ENCODE data around the gene TLK2.
"Not testable (repeated sequence)": the region's sequence is repeated elsewhere in the genome, so short reads cannot be mapped to it uniquely, and the experiment has no call there.

The TLK2 gene

DNA sequence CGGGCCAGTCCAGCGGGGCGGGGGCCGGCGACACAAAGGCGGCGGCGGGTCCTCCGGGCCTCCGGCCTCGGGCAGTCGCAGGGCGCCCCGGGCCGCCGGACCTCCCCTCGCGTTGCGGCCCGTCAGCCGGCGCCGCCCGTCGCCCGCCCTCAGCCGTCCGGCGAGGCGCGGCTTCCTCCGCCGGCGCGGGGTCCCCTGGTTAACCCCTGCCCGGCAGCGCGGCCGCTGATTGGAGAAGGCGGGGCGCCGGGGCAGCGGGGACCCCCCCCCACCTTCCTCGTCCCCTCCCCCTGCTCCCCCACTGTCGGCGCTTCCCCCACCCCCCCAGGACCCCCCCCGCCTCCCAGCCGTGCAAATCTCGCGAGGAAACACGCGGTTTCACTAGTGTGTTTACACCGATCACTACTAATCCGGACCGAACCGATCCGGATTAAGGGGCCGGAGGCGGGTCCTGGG is at the start of gene TLK2:
Gene TLK2, plus strand, starts transcription at position 402 of the 456 bp plus-strand sequence. CDS start 2,301 bp downstream, outside the sequence.
- DNase-seq (ENCODE audit: low read depth): peak; percentile 59

DNA sequence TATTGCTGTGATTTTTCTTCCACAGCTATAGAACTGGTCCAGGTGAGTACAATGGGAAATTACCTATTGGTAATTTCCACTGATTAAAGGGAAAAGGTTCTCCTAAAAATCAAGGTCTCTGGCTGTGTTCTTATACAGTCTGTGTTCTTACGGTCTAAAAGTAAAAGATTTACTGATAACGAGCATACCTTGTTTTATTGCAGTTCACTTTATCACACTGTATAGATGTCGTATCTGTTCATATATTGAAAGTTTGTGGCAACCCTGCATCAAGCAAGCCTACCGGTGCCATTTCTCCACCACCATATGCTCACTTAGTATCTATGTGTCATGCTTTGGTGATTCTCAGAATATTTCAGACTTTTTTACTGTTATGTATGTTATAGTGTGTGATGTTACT is 43.4 kb upstream of the TLK2 start:
- not testable (repeated sequence) for DNase-seq (ENCODE audit: low read depth)

DNA sequence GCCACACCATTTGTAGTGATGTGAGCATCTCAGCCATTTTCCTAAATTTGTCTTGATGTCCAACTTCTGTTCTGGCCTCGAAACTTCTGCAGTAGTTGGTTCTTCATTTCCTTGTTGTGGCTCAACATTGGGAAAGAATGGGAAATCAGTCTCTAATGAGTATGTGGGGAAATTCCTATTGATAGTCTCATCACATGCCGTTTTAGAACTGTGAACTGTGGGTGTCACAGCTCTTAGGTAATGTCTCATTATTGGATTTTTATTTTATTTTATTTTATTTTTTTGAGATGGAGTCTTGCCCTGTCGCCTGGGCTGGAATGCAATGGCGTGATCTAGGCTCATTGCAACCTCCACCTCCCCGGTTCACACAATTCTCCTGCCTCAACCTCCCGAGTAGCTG is 37.4 kb upstream of the TLK2 start:
- DNase-seq (ENCODE audit: low read depth): not testable (repeated sequence)

- DNase-seq (ENCODE audit: low read depth): no peak
Observed at GRCh38 chr17:62444063-62444462, 34.6 kb upstream of the TLK2 start.

DNA sequence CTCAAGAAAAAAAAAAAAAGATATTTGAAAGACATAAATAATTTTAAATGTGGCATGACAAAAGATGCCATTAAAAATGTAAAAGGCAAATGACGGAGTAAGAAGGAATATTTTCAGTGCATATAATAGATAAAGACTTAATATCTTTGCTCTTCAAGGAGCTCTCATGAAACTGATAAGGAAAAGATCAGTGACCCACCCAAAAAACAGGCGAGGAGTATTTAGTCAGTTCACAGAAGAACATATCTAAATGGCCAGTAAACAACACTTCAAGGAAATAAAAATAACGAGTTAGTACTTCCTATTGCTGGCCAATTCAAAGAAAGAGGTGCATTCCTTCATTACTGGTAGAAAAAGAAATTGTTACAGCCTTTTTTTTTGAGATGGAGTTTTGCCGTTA is 32.8 kb upstream of the TLK2 start:
- DNase-seq (ENCODE audit: low read depth): not testable (repeated sequence)

DNA sequence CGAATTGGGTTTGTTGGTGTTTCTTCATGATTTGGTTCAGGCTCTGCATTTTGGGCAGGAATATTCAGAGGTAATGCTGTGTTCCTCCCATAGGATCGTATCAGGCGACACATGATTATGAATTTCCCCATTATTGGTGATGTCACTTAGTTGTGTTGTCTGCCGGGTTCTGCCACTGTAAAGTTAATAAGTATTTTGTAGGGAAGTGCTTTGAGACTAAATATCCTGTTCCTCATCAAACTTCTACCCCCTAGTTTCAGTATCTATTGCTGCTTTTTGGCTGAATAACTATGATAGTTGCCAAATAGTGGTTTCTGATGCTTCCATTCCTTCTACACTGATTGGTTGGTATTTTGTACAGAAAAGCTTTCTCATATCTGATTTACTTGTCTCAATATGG is 26.4 kb upstream of the TLK2 start:
- DNase-seq (ENCODE audit: low read depth): not testable (repeated sequence)

DNA sequence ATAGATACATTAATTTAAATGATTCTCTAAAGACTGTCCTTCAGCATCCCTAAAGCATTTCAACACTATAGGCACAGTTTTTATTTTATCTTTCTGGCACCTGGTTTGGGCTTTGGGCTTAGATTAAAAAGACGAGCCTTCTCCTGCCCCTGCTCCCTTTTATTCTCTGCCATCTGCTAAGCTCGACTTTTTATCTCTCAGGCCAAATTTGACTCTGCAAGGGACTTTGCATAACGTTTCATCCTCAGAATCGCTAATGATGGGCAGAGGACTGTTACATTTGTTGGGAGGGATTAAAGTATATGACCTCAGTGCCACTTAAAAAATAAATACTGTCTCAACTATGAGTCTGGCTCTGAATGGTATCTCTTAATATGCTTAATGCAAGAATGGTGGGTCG is 25.6 kb upstream of the TLK2 start:
- DNase-seq (ENCODE audit: low read depth): not testable (repeated sequence)

- not testable (repeated sequence) for DNase-seq (ENCODE audit: low read depth)
Observed at GRCh38 chr17:62453656-62454055, 25.0 kb upstream of the TLK2 start.

DNA sequence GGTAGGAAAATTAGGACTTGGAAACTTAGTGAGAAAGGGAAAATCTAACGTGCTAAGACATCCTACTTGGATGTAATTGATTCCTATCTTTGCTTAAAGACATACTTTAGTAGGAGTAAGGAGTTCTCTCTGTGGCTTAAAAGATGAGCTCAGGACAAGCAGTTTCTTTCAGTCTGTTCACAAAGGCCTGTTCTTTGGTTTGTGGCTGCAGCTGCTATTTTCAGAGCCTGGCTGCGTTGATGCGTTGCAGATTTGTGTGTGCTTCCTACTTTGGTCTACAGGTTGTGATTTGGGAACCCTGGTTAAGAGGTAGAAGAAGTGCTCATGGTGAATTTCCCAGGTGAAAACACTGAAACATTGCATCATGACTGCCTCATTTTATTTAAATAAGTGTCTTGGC is 24.5 kb upstream of the TLK2 start:
- not testable (repeated sequence) for DNase-seq (ENCODE audit: low read depth)

- no peak for DNase-seq (ENCODE audit: low read depth)
Observed at GRCh38 chr17:62456016-62456415, 22.6 kb upstream of the TLK2 start.

DNA sequence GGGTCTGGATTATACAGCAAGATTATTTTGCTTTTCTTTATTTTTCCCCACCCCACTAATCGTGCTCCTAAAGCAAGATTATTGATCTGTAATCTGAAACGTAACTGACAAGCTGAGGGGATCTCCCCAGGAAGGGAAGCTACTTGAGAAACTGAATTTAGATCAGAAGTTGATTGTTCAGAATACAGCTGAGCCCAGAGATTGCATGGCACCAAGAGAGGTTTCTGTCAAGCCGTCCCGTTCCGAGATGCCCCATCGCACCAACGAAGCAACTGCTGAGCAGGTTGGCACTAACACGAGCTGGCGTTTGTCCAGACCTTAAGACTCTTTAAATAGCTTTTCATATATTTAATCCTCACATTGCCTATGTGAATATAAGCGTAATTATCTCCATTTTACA is 20.1 kb upstream of the TLK2 start:
- DNase-seq (ENCODE audit: low read depth): not testable (repeated sequence)

DNA sequence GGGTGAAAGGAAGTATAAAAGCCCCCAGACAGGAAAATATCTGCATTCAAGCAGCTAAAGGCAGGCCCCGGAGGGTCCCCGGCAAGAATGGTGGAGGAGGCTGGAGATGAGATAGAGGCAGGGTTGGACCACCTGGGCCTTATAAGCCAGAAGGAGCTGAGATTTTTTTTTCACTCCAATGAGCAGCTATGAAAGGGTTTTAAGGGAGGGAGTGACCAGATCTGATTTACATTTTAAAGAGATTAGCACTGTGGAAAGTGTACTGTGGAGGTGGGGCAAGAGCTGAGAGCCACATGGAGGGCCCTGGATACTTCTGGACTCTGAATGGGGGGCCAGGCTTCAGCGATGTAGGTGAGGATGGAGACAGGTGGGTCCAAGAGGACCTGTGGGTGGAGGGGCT is 14.2 kb upstream of the TLK2 start:
- not testable (repeated sequence) for DNase-seq (ENCODE audit: low read depth)

GRCh38 chr17:62465271-62465670 is 13.4 kb upstream of the TLK2 start:
- not testable (repeated sequence) for DNase-seq (ENCODE audit: low read depth)

DNA sequence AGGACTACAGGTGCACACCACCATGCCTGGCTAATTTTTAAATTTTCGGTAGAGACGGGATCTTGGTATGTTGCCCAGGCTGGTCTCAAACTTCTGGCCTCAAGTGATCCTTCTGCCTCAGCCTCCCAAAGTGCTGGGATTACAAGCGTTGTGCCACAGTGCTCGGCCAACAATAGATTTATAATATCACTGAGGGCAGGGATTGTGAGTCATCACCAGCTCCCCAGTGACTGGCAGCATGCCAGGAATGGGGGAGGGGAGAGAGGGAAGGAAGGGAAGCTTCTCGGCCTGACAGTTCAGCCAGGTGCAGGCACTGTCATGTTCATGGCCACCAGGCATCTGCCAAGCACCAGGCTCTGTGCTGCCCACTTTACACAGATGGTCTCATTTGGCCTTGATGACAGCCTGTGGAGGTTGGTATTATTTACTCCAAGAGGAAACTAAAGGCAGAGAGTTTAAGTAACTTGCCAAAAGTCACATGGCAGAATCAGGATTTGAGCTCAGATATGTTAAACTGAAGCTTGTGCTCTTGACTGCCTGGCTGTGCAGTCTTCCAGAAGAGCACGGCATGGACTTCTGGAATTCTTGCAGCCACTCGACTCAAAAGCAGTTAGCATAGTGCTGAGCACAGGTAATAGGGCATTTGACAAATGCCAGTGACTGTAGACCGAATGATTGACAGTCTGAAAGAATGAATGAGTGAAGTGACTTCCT is 7.8 kb upstream of the TLK2 start:
- DNase-seq (ENCODE audit: low read depth): not testable (repeated sequence)

DNA sequence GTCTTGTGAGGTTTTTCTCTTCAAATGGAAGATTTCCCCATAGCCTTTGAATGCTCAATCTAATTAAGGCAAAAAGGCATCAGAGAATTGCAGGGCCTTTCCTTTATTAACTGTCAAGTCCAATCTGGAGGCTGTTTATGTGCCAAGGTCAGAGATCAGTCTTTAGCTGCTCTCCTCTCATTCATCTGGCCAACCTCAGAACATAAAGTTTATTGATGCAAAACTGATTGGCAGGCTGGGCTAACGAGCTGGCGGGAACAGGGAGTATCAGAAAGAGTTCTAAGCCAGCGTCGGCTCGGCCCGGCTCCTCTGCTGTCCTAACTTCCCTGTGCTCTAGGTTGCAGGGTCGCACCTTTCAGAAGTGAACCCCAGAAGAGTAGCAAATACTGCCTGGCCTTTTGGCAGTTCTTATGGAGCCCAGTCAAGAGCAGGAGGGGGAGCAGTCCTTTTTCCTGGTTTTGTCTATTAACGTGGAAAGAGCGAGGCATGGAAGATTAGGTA is 7.2 kb upstream of the TLK2 start:
- DNase-seq (ENCODE audit: low read depth): not testable (repeated sequence)

DNA sequence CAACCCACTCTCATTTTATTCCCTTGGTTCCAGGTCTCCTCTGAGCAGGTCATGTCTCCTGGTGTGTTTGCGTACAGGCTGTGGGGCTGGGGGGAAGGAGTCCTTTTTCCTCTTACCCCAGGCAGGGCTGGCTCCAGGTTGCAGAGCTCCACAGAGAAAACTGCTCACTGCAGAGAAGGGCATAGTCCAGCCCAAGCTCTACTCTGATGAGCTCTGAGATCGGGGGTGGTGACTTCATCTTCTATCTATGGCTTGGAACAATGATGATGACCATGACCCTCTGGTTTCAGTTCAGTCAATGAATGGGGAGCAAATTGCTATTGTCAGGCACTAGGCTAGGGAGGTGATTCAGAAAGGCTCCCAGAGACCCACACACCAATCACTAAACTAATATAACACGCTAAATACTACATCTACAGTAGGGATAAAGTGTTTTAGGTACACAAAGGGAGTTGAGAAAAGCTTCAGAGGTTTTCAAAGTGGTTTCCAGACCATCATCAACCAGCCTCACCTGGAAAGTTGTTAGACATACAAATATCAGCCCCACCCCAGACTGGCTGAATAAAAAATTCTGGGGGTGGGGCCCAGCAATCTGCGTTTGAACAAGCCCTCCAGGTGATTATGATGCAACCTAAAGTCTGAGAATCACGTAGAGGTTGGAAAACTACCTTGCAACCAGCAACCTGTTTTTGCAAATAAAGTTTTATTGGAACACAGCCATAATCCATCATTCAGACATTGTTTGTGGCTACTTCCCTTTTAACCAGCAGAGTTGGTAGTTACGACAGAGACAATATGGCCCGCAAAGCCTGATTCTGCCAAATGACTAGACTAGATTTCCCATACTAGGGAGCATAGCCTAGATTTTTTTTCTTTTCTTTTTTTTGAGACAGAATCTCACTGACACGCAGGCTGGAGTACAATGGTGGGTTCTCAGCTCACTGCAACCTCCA is 5.3 kb upstream of the TLK2 start:
- not testable (repeated sequence) for DNase-seq (ENCODE audit: low read depth)

DNA sequence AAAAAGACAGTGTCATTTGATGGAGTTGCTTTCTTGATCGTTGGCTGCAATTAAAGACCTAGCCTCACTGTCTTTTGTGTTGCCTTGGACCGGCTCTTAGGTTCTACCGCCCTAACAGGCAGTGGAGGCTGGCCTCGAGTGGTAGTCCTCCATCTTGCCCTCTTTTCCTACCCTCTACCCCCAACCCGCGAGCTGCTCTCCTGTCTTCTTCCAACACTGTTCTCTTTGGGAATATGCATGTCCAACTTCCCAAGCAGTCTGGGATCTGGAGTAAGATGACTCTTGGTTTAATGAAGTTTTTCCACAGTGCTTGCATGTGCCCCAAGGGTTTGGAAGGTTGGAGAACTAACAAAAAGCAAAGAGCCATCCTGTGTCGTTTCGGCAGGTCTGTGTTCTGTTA is 1.5 kb upstream of the TLK2 start:
- DNase-seq (ENCODE audit: low read depth): not testable (repeated sequence)

- DNase-seq (ENCODE audit: low read depth): not testable (repeated sequence)
Observed at GRCh38 chr17:62477718-62478408, 762 bp upstream of the TLK2 start.

GRCh38 chr17:62478880-62479638 is 434 bp downstream of the TLK2 start:
- DNase-seq (ENCODE audit: low read depth): not testable (repeated sequence)

- DNase-seq (ENCODE audit: low read depth): not testable (repeated sequence)
Observed at GRCh38 chr17:62479639-62480258, 1.1 kb downstream of the TLK2 start.

- DNase-seq (ENCODE audit: low read depth): not testable (repeated sequence)
Observed at GRCh38 chr17:62482553-62482952, 3.9 kb downstream of the TLK2 start.

All from CMK (cell line).